ENCODE data around the gene IRF2BP2.
A peak's percentile ranks its signal among the peaks of the same experiment; 100 is the strongest.

DNA sequence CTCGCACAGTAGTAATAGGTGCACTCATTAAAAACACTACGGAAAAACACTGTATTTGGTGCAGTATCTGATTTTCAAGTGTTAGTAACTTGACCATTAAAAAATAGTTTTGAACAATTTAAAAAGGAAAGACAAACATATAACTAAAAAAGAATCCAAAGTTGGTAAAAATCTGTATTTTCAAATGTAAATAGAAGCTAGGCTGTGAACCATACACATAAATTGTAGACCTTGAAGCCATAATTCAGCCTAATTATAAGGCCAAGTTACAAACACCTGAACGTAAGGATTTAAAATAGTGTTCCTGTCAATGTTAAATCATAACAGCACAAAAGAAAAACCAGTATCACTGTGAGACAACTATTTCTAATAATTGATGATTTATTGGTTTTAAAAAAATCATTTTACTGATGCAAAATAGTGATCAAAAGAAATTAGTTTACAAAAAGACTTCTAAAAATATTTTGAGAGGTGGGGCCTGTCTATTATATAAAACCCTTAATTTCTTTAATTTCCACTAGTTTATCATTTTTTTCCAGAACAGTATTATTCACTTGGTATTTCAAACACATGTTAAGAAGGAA is 4.5 kb downstream of the IRF2BP2 start:
- TF ChIP-seq POLR2AphosphoS5 (IDR thresholded peaks at IDR 0.05; ENCODE audit: low read length) (no peak), EGR1 (IDR thresholded peaks at IDR 0.05; ENCODE audit: borderline replicate concordance in 1 of 2, low read depth in 2 of 2, low read length in 2 of 2) (no peak), SIX5 (IDR thresholded peaks at IDR 0.05; ENCODE audit: low read depth, low read length, severe bottlenecking) (no peak), MEF2A (IDR thresholded peaks at IDR 0.05; ENCODE audit: insufficient read depth, low read depth, low read length) (no peak), SPI1 (IDR thresholded peaks at IDR 0.05; ENCODE audit: borderline replicate concordance, insufficient read depth, low read depth, low read length) (no peak), CHD1 (IDR thresholded peaks at IDR 0.05; ENCODE audit: low read depth, low read length) (no peak), BACH1 (IDR thresholded peaks at IDR 0.05; ENCODE audit: borderline replicate concordance) (no peak), ETV6 (conservative IDR thresholded peaks at IDR 0.05 in 1 of 2, IDR thresholded peaks at IDR 0.05 in 1 of 2; ENCODE audit: borderline replicate concordance in 1 of 2, low read depth in 1 of 2) (no peak), SIN3A (IDR thresholded peaks at IDR 0.05; ENCODE audit: low read depth, low read length) (0 out of 2 replicates have a peak, but pooled peaks have one; percentile 2)
- TF ChIP-seq, protein P1, sequence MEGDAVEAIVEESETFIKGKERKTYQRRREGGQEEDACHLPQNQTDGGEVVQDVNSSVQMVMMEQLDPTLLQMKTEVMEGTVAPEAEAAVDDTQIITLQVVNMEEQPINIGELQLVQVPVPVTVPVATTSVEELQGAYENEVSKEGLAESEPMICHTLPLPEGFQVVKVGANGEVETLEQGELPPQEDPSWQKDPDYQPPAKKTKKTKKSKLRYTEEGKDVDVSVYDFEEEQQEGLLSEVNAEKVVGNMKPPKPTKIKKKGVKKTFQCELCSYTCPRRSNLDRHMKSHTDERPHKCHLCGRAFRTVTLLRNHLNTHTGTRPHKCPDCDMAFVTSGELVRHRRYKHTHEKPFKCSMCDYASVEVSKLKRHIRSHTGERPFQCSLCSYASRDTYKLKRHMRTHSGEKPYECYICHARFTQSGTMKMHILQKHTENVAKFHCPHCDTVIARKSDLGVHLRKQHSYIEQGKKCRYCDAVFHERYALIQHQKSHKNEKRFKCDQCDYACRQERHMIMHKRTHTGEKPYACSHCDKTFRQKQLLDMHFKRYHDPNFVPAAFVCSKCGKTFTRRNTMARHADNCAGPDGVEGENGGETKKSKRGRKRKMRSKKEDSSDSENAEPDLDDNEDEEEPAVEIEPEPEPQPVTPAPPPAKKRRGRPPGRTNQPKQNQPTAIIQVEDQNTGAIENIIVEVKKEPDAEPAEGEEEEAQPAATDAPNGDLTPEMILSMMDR (IDR thresholded peaks at IDR 0.05 in 2 of 3, conservative IDR thresholded peaks at IDR 0.05 in 1 of 3; ENCODE audit: control insufficient read depth in 2 of 3, extremely low read depth in 1 of 3, insufficient read depth in 1 of 3, low read depth in 3 of 3, low read length in 3 of 3), result no peak
- TF ChIP-seq, protein P2, sequence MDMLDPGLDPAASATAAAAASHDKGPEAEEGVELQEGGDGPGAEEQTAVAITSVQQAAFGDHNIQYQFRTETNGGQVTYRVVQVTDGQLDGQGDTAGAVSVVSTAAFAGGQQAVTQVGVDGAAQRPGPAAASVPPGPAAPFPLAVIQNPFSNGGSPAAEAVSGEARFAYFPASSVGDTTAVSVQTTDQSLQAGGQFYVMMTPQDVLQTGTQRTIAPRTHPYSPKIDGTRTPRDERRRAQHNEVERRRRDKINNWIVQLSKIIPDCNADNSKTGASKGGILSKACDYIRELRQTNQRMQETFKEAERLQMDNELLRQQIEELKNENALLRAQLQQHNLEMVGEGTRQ (IDR thresholded peaks at IDR 0.05; ENCODE audit: borderline replicate concordance, low read depth, low read length), result no peak
- TF ChIP-seq, protein P3, sequence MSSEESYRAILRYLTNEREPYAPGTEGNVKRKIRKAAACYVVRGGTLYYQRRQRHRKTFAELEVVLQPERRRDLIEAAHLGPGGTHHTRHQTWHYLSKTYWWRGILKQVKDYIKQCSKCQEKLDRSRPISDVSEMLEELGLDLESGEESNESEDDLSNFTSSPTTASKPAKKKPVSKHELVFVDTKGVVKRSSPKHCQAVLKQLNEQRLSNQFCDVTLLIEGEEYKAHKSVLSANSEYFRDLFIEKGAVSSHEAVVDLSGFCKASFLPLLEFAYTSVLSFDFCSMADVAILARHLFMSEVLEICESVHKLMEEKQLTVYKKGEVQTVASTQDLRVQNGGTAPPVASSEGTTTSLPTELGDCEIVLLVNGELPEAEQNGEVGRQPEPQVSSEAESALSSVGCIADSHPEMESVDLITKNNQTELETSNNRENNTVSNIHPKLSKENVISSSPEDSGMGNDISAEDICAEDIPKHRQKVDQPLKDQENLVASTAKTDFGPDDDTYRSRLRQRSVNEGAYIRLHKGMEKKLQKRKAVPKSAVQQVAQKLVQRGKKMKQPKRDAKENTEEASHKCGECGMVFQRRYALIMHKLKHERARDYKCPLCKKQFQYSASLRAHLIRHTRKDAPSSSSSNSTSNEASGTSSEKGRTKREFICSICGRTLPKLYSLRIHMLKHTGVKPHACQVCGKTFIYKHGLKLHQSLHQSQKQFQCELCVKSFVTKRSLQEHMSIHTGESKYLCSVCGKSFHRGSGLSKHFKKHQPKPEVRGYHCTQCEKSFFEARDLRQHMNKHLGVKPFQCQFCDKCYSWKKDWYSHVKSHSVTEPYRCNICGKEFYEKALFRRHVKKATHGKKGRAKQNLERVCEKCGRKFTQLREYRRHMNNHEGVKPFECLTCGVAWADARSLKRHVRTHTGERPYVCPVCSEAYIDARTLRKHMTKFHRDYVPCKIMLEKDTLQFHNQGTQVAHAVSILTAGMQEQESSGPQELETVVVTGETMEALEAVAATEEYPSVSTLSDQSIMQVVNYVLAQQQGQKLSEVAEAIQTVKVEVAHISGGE (CRISPR knock-in tag; IDR thresholded peaks at IDR 0.05), result no peak
- TF ChIP-seq, protein P4, sequence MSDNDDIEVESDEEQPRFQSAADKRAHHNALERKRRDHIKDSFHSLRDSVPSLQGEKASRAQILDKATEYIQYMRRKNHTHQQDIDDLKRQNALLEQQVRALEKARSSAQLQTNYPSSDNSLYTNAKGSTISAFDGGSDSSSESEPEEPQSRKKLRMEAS (IDR thresholded peaks at IDR 0.05; ENCODE audit: low read depth, low read length), result no peak
